Upper lobe of right lung (tissue), 1 donor: Measurements from ENCODE around the gene CXADR. TPM values are rescaled to one million over a fixed set of nuclear protein-coding genes. Genes with fewer than 3 reads are reported as not detected.
"Not testable (repeated sequence)": the region's sequence is repeated elsewhere in the genome, so short reads cannot be mapped to it uniquely, and the experiment has no call there.

Experiments
- ATAC-seq: fragments of 200-7000 bp; cut with Tn5 transposase; one replicate; pipeline ENCODE4 v1.9.1; 2020; ENCODE audit warnings: mild to moderate bottlenecking, moderate library complexity
- DNase-seq: peaks from one replicate; pipeline ENCODE4 v3.0.0-alpha.2; 2020
- H3K27ac ChIP-seq: fragments of 200-600 bp; one replicate; pipeline ENCODE4 v1.8.0; 2022
- H3K27me3 ChIP-seq: fragments of 200-600 bp; one replicate; pipeline ENCODE4 v1.8.0; 2022; ENCODE audit warnings: mild to moderate bottlenecking
- H3K36me3 ChIP-seq: fragments of 200-600 bp; one replicate; pipeline ENCODE4 v1.8.0; 2022
- H3K4me1 ChIP-seq: fragments of 200-600 bp; one replicate; pipeline ENCODE4 v1.8.0; 2022
- H3K4me3 ChIP-seq: fragments of 200-600 bp; one replicate; pipeline ENCODE4 v1.8.0; 2022; ENCODE audit warnings: mild to moderate bottlenecking
- H3K9me3 ChIP-seq: fragments of 200-600 bp; one replicate; pipeline ENCODE4 v1.8.0; 2022
- intact Hi-C: fragments of 100-400 bp; cut with DNase I; formaldehyde crosslinking; loops from one replicate; pipeline ENCODE4 v1.11.0; 2022
- total RNA-seq: library from RNA; stranded (reverse); fragmentation: NEBNext Ultra II Directional; extraction: Animal tissue kit (Norgen Biotek cat#: 25700); gene quantifications from one replicate; pipeline ENCODE4 v1.2.1, GENCODE V29; 2021
- TF ChIP-seq, protein P1 (sequence below): fragments of 200-600 bp; IDR thresholded peaks from one replicate; pipeline ENCODE4 v1.8.0; 2022; ENCODE audit warnings: antibody characterized with exemption
- donor health status: DM: no; HTN: yes; CAD: no; lungs with severe emphysema.

The CXADR gene
- total RNA-seq, 1 donor from 2014 or later, result 29.0 TPM

DNA sequence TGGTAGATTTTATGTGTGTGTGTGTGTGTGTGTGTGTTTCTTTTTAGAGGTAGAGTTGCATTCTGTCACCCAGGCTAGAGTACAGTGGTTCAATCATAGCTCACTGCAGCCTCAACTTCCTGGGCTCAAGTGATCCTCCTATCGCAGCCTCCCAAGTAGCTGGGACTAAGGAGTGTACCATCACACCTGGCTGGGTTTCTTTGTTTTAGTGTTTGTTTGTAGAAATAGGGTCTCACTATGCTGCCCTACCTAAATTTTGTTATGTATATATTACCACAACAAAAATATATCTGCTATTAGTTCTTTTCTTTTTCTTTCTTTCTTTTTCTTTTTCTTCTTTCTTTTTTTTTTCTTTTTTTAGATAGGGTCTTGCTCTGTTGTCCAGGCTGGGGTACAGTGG lies 43.1 kb upstream of the CXADR start:
- H3K27ac ChIP-seq, result no peak overlapping the region
- H3K4me1 ChIP-seq, result no peaks in the 10 kb centered on the region
- no peaks in the 10 kb centered on the region for H3K36me3 ChIP-seq
- no peak for ATAC-seq
- intact Hi-C loops, result no loop called here
- H3K4me3 ChIP-seq, result no peak overlapping the region
- DNase-seq, result no peak
- TF ChIP-seq, protein P1, sequence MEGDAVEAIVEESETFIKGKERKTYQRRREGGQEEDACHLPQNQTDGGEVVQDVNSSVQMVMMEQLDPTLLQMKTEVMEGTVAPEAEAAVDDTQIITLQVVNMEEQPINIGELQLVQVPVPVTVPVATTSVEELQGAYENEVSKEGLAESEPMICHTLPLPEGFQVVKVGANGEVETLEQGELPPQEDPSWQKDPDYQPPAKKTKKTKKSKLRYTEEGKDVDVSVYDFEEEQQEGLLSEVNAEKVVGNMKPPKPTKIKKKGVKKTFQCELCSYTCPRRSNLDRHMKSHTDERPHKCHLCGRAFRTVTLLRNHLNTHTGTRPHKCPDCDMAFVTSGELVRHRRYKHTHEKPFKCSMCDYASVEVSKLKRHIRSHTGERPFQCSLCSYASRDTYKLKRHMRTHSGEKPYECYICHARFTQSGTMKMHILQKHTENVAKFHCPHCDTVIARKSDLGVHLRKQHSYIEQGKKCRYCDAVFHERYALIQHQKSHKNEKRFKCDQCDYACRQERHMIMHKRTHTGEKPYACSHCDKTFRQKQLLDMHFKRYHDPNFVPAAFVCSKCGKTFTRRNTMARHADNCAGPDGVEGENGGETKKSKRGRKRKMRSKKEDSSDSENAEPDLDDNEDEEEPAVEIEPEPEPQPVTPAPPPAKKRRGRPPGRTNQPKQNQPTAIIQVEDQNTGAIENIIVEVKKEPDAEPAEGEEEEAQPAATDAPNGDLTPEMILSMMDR, result no peak
- no peaks in the 10 kb centered on the region for H3K9me3 ChIP-seq
- H3K27me3 ChIP-seq, result no peaks in the 10 kb centered on the region

DNA sequence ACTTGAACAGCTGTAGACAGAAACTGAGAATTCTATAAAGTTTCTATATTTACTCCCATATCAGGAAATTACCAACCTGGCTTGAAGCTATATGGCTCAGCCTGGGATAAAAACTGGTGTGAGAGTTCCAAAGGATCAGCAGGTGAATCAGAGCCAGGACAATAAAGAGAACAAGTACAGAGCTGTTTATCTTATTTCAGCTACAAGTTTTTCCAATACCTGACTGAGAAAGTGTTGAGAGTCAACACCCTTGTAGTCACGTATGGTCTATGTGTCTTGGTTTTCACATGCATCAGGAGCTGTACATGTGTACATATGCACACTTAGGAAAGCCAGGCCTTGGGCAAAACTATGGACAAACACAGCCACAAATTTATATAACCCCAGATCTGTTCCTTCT lies 40.7 kb upstream of the CXADR start:
- ATAC-seq (no peak), DNase-seq (no peak)

DNA sequence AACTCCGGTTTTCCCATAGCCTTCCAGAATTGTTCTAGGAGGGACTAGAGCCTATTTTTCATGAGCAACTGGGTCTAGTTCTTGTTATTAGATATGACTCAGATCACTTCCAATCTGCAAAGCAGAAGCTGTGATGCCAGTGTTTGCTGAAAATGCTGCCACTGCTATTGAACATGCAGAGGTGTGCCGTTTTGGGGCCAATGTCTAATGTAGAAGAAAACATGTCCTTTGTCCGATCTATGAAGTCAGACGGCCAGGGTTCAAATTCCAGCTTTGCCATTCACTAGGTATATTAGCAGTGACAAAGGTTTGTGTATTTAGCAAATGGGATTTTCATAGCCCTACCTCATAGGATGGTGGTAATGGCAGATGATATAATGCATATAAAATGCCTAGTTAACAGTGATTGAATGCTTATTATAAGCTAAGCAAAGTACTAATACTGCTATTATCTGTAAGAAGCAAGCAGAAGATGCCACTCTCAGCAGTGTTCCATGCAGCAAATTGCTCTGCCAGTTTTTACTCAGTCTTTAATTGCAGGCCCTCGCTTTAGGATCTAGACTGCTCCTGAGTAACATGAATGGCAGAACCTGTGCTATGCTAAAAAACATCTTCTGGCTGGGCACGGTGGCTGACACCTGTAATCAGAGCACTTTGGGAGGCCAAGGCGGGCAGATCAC lies 40.1 kb upstream of the CXADR start:
- no peak for DNase-seq
- H3K27ac ChIP-seq, result no peak overlapping the region

More for the DNA sequence above, 40.7 kb upstream of the CXADR start:
- TF ChIP-seq, protein P1, result no peak
- no peak overlapping the region for H3K27ac ChIP-seq
- no peak overlapping the region for H3K4me3 ChIP-seq
- H3K27me3 ChIP-seq, result no peaks in the 10 kb centered on the region
- no peaks in the 10 kb centered on the region for H3K9me3 ChIP-seq
- intact Hi-C loops, result no loop called here
- no peaks in the 10 kb centered on the region for H3K36me3 ChIP-seq
- H3K4me1 ChIP-seq, result no peaks in the 10 kb centered on the region

DNA sequence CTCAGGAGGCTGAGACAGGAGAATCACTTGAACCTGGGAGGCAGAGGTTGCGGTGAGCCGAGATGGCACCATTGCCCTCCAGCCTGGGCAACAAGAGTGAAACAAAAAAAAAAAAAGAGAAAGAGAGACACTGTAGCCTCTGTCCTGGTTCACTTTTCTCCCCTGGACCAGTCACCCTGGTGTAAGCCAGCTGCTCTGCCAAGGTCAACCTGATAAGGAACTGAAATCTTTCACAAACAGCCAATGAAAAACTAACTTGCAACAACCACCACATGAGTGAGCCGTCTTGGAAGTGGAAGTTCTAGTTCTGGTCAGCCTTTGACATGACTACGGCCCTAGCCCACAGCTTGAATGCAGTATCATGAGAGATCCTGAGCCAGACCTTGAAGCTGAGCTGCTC lies 36.8 kb upstream of the CXADR start:
- no peak overlapping the region for H3K4me3 ChIP-seq
- intact Hi-C loops, result no loop called here
- H3K9me3 ChIP-seq, result no peaks in the 10 kb centered on the region
- H3K36me3 ChIP-seq, result no peaks in the 10 kb centered on the region
- H3K4me1 ChIP-seq, result no peaks in the 10 kb centered on the region
- ATAC-seq (peak; percentile 87), DNase-seq (no peak)
- H3K27ac ChIP-seq, result no peak overlapping the region
- H3K27me3 ChIP-seq, result no peaks in the 10 kb centered on the region
- TF ChIP-seq, protein P1, result no peak

More for the DNA sequence above, 40.1 kb upstream of the CXADR start:
- H3K9me3 ChIP-seq, result no peaks in the 10 kb centered on the region
- H3K4me3 ChIP-seq, result no peak overlapping the region
- no peak for ATAC-seq
- H3K4me1 ChIP-seq, result no peaks in the 10 kb centered on the region
- TF ChIP-seq, protein P1, result no peak
- H3K36me3 ChIP-seq, result no peaks in the 10 kb centered on the region
- intact Hi-C loops, result no loop called here
- H3K27me3 ChIP-seq, result no peaks in the 10 kb centered on the region

GRCh38 chr21:17478156-17478555 lies 34.7 kb upstream of the CXADR start:
- intact Hi-C loops, DNase-seq, H3K4me3 ChIP-seq, H3K27ac ChIP-seq, ATAC-seq, H3K36me3 ChIP-seq, H3K4me1 ChIP-seq, H3K9me3 ChIP-seq, H3K27me3 ChIP-seq: not testable (repeated sequence)

- Histone ChIP-seq H3K4me1 (no peaks in the 10 kb centered on the region), H3K9me3 (no peaks in the 10 kb centered on the region), H3K27me3 (no peaks in the 10 kb centered on the region), H3K4me3 (no peak overlapping the region), H3K27ac (no peak overlapping the region), H3K36me3 (no peaks in the 10 kb centered on the region)
- TF ChIP-seq, protein P1, result no peak
- DNase-seq, result no peak
- intact Hi-C loops, result no loop called here
- ATAC-seq, result no peak
These were observed 33.2 kb upstream of the CXADR start for GRCh38 chr21:17479606-17480005.
